GM12875 (cell line): ENCODE measurements around the gene BEST3.
"Not testable (repeated sequence)": the region's sequence is repeated elsewhere in the genome, so short reads cannot be mapped to it uniquely, and the experiment has no call there.

Source experiments
- H3K4me3 ChIP-seq: one replicate; pipeline ENCODE4 v1.5.1; 2011; ENCODE audit warnings: low read depth, low read length, control low read depth
- TF ChIP-seq, protein P1 (sequence below): IDR thresholded peaks from 2 replicates; pipeline ENCODE4 v1.5.1; 2011; ENCODE audit warnings: low read depth, mild to moderate bottlenecking, control low read depth, inconsistent platforms, low read length, moderate library complexity, borderline replicate concordance; ENCODE audit not compliant: insufficient read depth

BEST3 gene

DNA sequence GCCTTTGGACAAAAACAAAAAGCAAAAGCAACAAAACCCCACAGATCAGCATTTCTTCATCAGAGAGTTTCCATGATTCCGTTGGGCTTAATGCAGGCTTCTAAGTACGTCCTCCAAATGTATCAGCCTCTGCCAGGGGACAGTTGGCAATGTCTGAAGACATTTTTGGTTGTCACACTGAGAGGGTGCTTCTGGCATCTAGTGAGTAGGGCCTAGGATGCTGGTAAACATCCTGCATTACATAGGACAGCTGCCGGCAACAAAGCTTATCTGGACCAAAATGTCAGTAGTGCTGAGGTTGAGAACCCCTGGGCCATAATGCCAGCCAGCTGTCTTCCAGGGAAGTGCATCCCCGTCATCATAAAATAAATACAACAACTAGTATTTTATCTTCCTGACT is 79.0 kb downstream of the BEST3 start:
- TF ChIP-seq, protein P1, sequence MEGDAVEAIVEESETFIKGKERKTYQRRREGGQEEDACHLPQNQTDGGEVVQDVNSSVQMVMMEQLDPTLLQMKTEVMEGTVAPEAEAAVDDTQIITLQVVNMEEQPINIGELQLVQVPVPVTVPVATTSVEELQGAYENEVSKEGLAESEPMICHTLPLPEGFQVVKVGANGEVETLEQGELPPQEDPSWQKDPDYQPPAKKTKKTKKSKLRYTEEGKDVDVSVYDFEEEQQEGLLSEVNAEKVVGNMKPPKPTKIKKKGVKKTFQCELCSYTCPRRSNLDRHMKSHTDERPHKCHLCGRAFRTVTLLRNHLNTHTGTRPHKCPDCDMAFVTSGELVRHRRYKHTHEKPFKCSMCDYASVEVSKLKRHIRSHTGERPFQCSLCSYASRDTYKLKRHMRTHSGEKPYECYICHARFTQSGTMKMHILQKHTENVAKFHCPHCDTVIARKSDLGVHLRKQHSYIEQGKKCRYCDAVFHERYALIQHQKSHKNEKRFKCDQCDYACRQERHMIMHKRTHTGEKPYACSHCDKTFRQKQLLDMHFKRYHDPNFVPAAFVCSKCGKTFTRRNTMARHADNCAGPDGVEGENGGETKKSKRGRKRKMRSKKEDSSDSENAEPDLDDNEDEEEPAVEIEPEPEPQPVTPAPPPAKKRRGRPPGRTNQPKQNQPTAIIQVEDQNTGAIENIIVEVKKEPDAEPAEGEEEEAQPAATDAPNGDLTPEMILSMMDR = no peak
- no peak overlapping the region for H3K4me3 ChIP-seq

DNA sequence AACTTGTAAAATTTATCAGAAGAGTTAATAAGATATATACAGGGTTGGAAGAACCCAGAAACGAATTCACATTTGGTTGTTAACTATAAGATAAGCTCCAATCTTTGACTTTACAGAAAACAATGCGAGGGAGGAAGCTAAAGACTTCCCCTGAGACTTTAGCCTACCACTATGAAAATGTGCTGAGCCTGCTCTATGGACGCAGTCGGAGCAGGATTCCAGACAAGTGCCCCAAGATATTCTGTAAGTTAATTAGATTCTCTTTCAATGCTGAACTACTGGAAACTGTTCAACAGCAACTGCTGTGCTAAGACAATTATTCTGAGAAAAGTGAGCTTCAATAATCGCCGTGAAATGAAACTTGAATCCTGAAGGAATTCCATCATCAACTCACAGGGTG is 80.1 kb downstream of the BEST3 start:
- TF ChIP-seq, protein P1 = no peak
- no peak overlapping the region for H3K4me3 ChIP-seq

DNA sequence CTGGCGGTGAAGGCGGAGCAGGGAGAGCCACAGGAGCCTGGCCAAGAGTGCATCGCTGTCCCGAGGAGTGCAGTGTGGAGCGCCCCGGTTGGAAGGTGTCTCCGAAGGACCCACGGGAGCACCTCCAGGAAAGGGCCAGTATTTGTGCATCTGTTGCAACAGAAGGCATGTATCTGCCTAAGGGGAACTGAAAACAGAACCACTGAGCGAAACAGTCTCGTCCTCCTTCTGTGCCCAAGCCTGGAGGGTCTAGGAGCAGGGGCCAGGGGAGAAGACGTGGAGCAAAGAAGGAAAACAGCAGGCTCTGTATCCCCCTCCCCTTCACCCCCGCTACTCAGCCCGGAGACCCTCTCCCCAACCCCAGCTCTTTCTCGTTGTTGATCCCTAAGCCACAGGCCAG is 83.1 kb downstream of the BEST3 start:
- no peak overlapping the region for H3K4me3 ChIP-seq
- TF ChIP-seq, protein P1 = no peak

DNA sequence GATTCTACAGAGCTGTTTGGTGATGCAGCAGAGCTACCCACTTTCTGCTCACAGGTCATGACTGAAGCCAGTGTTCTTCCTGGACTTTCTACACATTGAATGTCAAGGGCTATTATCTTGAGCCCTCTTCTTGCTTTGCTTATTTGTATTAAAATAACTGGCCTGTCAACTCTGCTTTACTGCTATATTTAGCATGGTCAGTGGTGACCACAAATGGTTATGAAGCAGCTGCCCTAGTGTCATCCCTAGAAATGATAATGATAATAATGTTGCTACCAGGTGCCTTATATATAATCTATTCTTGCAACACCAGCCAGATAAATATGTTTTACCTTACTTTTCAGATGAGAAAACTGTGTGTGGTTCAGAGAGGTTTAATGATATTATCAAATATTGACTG is 85.8 kb downstream of the BEST3 start:
- no peak overlapping the region for H3K4me3 ChIP-seq
- TF ChIP-seq, protein P1 = no peak

DNA sequence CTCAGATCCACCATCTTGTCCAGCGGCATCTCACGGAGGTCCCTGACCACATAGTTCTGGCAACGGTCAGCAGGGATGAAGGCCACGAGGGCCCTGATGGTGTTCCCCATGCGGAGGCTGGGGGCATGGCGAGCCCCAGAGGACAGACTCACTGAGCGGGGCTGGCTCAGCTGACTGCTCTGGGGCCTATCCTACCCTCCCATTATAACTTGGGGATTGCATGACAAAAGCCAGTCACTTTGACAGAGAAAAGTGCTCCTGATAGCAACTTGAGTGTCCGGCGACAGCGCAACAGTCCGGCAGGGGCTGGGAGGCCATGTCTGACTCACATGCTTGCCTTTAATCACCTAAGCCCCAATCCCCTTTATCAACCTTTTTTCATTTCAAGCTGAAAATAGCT is 88.4 kb downstream of the BEST3 start, which contains the start of gene LRRC10:
LRRC10 (minus strand) TSS at position 179 of the 400 bp plus-strand sequence; CDS start at position 110, 69 bp downstream.
- no peak within 1 kb of the TSS for H3K4me3 ChIP-seq
- TF ChIP-seq, protein P1 = no peak

DNA sequence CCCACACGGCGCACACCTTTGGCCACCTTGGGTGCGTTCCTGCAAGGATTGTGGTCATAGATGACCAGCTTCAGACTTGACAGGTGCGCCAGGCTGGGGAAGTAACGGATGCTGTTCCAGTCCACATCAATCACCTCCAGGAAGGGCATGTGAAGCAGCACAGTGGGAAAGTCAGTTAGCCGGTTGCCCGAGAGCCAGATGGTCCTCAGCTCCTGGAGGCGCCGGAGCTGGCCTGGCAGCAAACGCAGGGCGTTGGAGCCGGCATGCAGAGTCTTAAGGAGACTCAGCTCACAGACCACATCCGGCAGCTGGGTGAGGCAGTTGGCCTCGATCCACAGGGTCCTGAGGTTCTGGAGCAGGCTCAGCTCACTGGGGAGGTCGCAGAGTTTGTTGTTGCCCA is 89.0 kb downstream of the BEST3 start:
- TF ChIP-seq, protein P1 = no peak

DNA sequence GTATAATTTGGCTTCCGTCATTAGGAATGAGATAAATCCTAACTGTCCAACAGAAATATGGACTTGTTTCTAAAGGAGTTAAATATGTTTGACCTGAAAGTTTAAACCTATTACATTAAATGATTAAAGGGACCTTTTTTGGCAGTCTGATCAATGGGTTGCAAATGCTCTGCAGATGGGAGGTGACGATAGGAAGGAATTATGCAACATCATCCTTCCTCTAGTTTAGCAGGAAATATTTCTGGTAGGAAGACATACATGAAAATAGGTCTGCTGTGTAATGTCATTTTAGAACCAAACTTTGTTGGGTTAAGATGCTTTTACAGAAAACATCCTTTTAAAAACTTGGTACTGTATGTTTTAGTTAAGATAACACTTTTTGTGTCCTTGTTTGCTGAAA is 91.0 kb downstream of the BEST3 start:
- TF ChIP-seq, protein P1 = no peak
- no peak overlapping the region for H3K4me3 ChIP-seq

More for the DNA sequence above, 89.0 kb downstream of the BEST3 start:
- H3K4me3 ChIP-seq = no peak overlapping the region

DNA sequence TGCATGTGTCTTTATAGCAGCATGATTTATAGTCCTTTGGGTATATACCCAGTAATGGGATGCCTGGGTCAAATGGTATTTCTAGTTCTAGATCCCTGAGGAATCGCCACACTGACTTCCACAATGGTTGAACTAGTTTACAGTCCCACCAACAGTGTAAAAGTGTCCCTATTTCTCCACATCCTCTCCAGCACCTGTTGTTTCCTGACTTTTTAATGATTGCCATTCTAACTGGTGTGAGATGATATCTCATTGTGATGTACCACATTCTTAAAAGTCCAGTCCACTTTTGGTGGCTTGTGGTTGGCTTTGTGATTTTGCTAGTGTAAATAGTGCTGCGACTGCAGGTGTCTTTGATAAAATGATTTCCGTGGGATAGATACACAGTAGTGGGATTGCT is 94.8 kb downstream of the BEST3 start:
- H3K4me3 ChIP-seq = not testable (repeated sequence)
